ENCODE results near the gene ARHGAP26. TPM values are rescaled to one million over a fixed set of nuclear protein-coding genes. Genes with fewer than 3 reads are reported as not detected.

ARHGAP26 gene
- total RNA-seq, 1 donor from 2014 or later, result 14.1 TPM

GRCh38 chr5:143188692-143189091 is 418.5 kb downstream of the ARHGAP26 start:
- peaks cover 7% of the 10 kb centered on the region for H3K4me1 Mint-ChIP-seq (ENCODE audit: unreplicated experiment)
- H3K9me3 Mint-ChIP-seq (ENCODE audit: unreplicated experiment), result peaks cover 4% of the 10 kb centered on the region
- no peak overlapping the region for H3K4me3 Mint-ChIP-seq (ENCODE audit: unreplicated experiment)
- H3K27ac Mint-ChIP-seq (ENCODE audit: unreplicated experiment), result no peak overlapping the region
- no peak for DNase-seq (ENCODE audit: extremely low spot score, unreplicated experiment)
- no peak for TF ChIP-seq CTCF (IDR thresholded peaks at IDR 0.05)
- no peaks in the 10 kb centered on the region for H3K27me3 Mint-ChIP-seq (ENCODE audit: unreplicated experiment)
- no peaks in the 10 kb centered on the region for H3K36me3 Mint-ChIP-seq (ENCODE audit: unreplicated experiment)

- no peaks in the 10 kb centered on the region for H3K36me3 Mint-ChIP-seq (ENCODE audit: unreplicated experiment)
- no peak overlapping the region for H3K4me3 Mint-ChIP-seq (ENCODE audit: unreplicated experiment)
- no peak for TF ChIP-seq CTCF (IDR thresholded peaks at IDR 0.05)
- H3K27ac Mint-ChIP-seq (ENCODE audit: unreplicated experiment), result no peak overlapping the region
- no peak for DNase-seq (ENCODE audit: extremely low spot score, unreplicated experiment)
- peaks cover 4% of the 10 kb centered on the region for H3K9me3 Mint-ChIP-seq (ENCODE audit: unreplicated experiment)
- H3K27me3 Mint-ChIP-seq (ENCODE audit: unreplicated experiment), result no peaks in the 10 kb centered on the region
- H3K4me1 Mint-ChIP-seq (ENCODE audit: unreplicated experiment), result peaks cover 4% of the 10 kb centered on the region
Measured at GRCh38 chr5:143190260-143190810, 420.2 kb downstream of the ARHGAP26 start.

GRCh38 chr5:143191720-143192119 is 421.5 kb downstream of the ARHGAP26 start:
- H3K27ac Mint-ChIP-seq (ENCODE audit: unreplicated experiment), result no peak overlapping the region
- no peaks in the 10 kb centered on the region for H3K4me1 Mint-ChIP-seq (ENCODE audit: unreplicated experiment)
- H3K27me3 Mint-ChIP-seq (ENCODE audit: unreplicated experiment), result no peaks in the 10 kb centered on the region
- TF ChIP-seq CTCF (IDR thresholded peaks at IDR 0.05), result no peak
- H3K9me3 Mint-ChIP-seq (ENCODE audit: unreplicated experiment), result peaks cover 4% of the 10 kb centered on the region
- DNase-seq (ENCODE audit: extremely low spot score, unreplicated experiment), result no peak
- H3K36me3 Mint-ChIP-seq (ENCODE audit: unreplicated experiment), result no peaks in the 10 kb centered on the region
- H3K4me3 Mint-ChIP-seq (ENCODE audit: unreplicated experiment), result no peak overlapping the region

GRCh38 chr5:143192191-143192900 is 422.2 kb downstream of the ARHGAP26 start:
- Mint-ChIP-seq H3K9me3 (ENCODE audit: unreplicated experiment) (peaks cover 8% of the 10 kb centered on the region), H3K4me3 (ENCODE audit: unreplicated experiment) (no peak overlapping the region), H3K4me1 (ENCODE audit: unreplicated experiment) (no peaks in the 10 kb centered on the region), H3K27ac (ENCODE audit: unreplicated experiment) (no peak overlapping the region), H3K27me3 (ENCODE audit: unreplicated experiment) (no peaks in the 10 kb centered on the region), H3K36me3 (ENCODE audit: unreplicated experiment) (no peaks in the 10 kb centered on the region)
- no peak for TF ChIP-seq CTCF (IDR thresholded peaks at IDR 0.05)
- DNase-seq (ENCODE audit: extremely low spot score, unreplicated experiment), result no peak

- peaks cover 18% of the 10 kb centered on the region for H3K9me3 Mint-ChIP-seq (ENCODE audit: unreplicated experiment)
- H3K36me3 Mint-ChIP-seq (ENCODE audit: unreplicated experiment), result no peaks in the 10 kb centered on the region
- H3K4me1 Mint-ChIP-seq (ENCODE audit: unreplicated experiment), result no peaks in the 10 kb centered on the region
- H3K27ac Mint-ChIP-seq (ENCODE audit: unreplicated experiment), result no peak overlapping the region
- no peak overlapping the region for H3K4me3 Mint-ChIP-seq (ENCODE audit: unreplicated experiment)
- no peaks in the 10 kb centered on the region for H3K27me3 Mint-ChIP-seq (ENCODE audit: unreplicated experiment)
- TF ChIP-seq CTCF (IDR thresholded peaks at IDR 0.05), result no peak
- no peak for DNase-seq (ENCODE audit: extremely low spot score, unreplicated experiment)
Measured at GRCh38 chr5:143194206-143194605, 424.0 kb downstream of the ARHGAP26 start.

Data from osteocyte (in vitro differentiated cells).